Right lobe of liver (tissue), 6 donors: ENCODE measurements around the gene RAP1GAP. TPM values are rescaled to one million over a fixed set of nuclear protein-coding genes. Genes with fewer than 3 reads are reported as not detected.

ENCODE experiments used
- ATAC-seq, 4 donors: fragments of 200-7000 bp; cut with Tn5 transposase; one replicate each; pipeline ENCODE4 v1.9.1; 2020; ENCODE audit warnings: mild to moderate bottlenecking in 4 of 4, moderate library complexity in 4 of 4
- DNase-seq, 3 donors: peaks; one replicate each; pipeline ENCODE4 v3.0.0-alpha.2; 2020
- H3K27ac ChIP-seq, 3 donors: fragments of 200-600 bp; one replicate each; pipeline ENCODE4 v1.8.0; 2022
- H3K27me3 ChIP-seq, 2 donors: fragments of 200-600 bp; one replicate each; pipeline ENCODE4 v1.8.0; 2022
- H3K36me3 ChIP-seq, 4 donors: fragments of 200-600 bp; sonication (generic) in 1 of 4; one replicate each; pipeline versions ENCODE4 v1.5.1 to v1.8.0; 2017 to 2022; ENCODE audit warnings: control low read depth in 1 of 4
- H3K4me1 ChIP-seq, 4 donors: fragments of 200-600 bp; sonication (generic) in 1 of 4; one replicate each; pipeline versions ENCODE4 v1.5.1 to v1.8.0; 2017 to 2022; ENCODE audit warnings: control low read depth in 1 of 4
- H3K4me3 ChIP-seq, 3 donors: fragments of 200-600 bp; one replicate each; pipeline ENCODE4 v1.8.0; 2022
- H3K9me3 ChIP-seq, 4 donors: fragments of 200-600 bp; sonication (generic) in 1 of 4; one replicate each; pipeline versions ENCODE4 v1.5.1 to v1.8.0; 2017 to 2022; ENCODE audit warnings: control low read depth in 1 of 4
- CTCF ChIP-seq, 4 donors: fragments of 200-600 bp in 3 of 4; fragments of 450-650 bp in 1 of 4; IDR thresholded peaks; one replicate each; pipeline versions ENCODE4 v1.5.1 to v1.8.0; 2016 to 2022; ENCODE audit warnings: antibody characterized with exemption in 4 of 4, mild to moderate bottlenecking in 2 of 4
- POLR2A ChIP-seq: fragments of 450-650 bp; IDR thresholded peaks from one replicate; pipeline ENCODE4 v1.6.1; 2017; ENCODE audit warnings: antibody characterized with exemption, mild to moderate bottlenecking
- WGBS: methylation state at CpG from one replicate; pipeline ENCODE4 v1.1.6; 2018; ENCODE audit warnings: low coverage, low lambda C conversion rate; ENCODE audit not compliant: insufficient coverage; ENCODE audit errors: missing lambda C conversion rate; 5-methylcytosine and 5-hydroxymethylcytosine counted together
- intact Hi-C, 2 donors: fragments of 100-400 bp; cut with DNase I; formaldehyde crosslinking; loops; one replicate each; pipeline versions ENCODE4 v1.11.2 to v1.14.1; 2022
- total RNA-seq, 6 experiments: library from RNA; depleted of rRNA in 2 of 6; stranded (reverse); fragments of >200 nt in 2 of 6; fragmentation: NEBNext Ultra II Directional in 3 of 6; extraction: Animal tissue kit (Norgen Biotek cat#: 25700) in 3 of 6; gene quantifications; one replicate each; pipeline versions ENCODE4 v1.1.0 to v1.2.4, GENCODE V29; 2016 to 2023
- donor health status: DM: no; HTN: yes; CAD: no.
- donor health status: DM: no; HTN: no; CAD: no.
- donor health status: DM: no; HTN: no; CAD: no.
- donor health status: DM: no; HTN: yes; CAD: no.
- donor health status: DM: no; HTN: yes; CAD: no.

The RAP1GAP gene
- total RNA-seq, 6 experiments from 2014 or later: 8.0 to 38.1 (median 22.2) TPM

DNA sequence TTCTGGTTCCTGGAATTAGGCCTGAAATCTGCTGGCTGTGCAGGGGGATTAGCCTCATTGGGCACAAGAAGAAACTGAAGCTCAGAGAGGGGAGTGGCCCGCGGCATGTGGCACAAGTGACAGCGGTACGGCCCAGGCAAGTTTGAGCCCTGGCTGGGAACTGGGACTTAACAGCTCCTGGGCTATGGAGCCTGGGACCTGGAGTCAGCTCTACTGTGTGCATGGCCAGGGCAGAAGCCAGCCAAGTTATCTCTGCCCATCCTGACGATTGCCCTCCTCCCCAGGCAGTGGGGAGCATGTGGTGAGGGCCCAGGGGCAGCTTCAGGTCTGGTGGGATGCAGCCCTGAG is 98.7 kb downstream of the RAP1GAP start:
- WGBS: no CpG with 5 or more reads among the region's 5 CpGs
- Histone ChIP-seq H3K36me3 (no peaks in the 10 kb centered on the region), H3K27ac (peak overlapping the region in 1 of 3 donors; percentile 30), H3K4me3 (no peak overlapping the region), H3K27me3 (no peaks in the 10 kb centered on the region), H3K9me3 (no peaks in the 10 kb centered on the region), H3K4me1 (peaks cover 0 to 21% (median 10%) of the 10 kb centered on the region in 4 donors)
- DNase-seq (no peak), ATAC-seq (peak; percentile 1 to 33 (median 2))
- intact Hi-C loops: loop anchor here (5.0 to 10.0 kb wide), 2 partner anchors 56 to 58 kb away; no protein-coding TSS in a partner anchor
- TF ChIP-seq POLR2A (no peak), CTCF (IDR thresholded peaks at IDR 0.05) (no peak)

DNA sequence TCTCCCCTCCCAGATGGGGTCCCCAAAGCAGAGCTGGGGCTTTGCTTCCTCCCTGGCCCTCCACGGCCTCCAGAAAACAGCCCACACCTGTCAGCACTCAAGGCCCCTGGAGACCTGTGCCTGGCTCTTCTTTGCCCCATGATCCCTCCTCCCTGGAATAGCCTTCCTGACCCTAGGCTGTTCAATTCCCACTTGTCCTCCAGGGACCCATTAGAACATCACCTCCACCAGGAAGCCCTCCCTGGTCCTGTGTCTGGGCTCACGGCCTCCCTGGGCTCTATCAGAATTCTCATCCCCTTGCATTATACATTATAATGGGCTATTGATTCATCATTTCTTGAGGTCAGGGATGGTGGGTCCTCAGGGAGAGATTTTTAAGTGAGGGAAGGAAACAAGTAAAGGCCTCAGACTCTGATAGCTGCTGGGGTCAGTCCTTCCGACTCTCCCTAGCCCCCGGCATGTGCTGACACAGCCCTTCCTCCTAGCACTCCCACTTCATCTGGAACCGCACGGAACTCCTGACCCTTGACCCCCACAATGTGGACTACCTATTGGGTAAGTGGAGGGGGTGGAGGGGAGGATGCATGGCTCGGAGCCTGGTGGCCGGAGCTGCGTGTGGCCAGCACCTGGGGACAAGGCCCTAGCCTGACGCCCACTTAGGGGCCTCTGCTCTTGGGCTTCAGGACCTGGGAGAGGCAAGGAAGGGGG is 99.2 kb downstream of the RAP1GAP start:
- Histone ChIP-seq H3K4me1 (peaks cover 0 to 21% (median 10%) of the 10 kb centered on the region in 4 donors), H3K36me3 (peaks cover 0 to 4% (median 1%) of the 10 kb centered on the region in 4 donors), H3K27ac (peak overlapping the region in 1 of 3 donors; percentile 30), H3K9me3 (no peaks in the 10 kb centered on the region), H3K27me3 (no peaks in the 10 kb centered on the region), H3K4me3 (no peak overlapping the region)
- 45% methylated on average over 6 of the region's 10 CpGs for WGBS
- TF ChIP-seq CTCF (IDR thresholded peaks at IDR 0.05) (no peak), POLR2A (no peak)
- peak in 1 of 3 donors; percentile 81 for DNase-seq
- intact Hi-C loops: loop anchor here (5.0 to 10.0 kb wide), 2 partner anchors 55 to 58 kb away; no protein-coding TSS in a partner anchor
- ATAC-seq: peak; percentile 55 to 78 (median 68)

- Histone ChIP-seq H3K27me3 (no peaks in the 10 kb centered on the region), H3K9me3 (no peaks in the 10 kb centered on the region), H3K4me1 (peaks cover 0 to 21% (median 10%) of the 10 kb centered on the region in 4 donors), H3K36me3 (peaks cover 0 to 13% (median 3%) of the 10 kb centered on the region in 4 donors), H3K4me3 (no peak overlapping the region), H3K27ac (no peak overlapping the region)
- 79% methylated on average over 2 of the region's 10 CpGs for WGBS
- intact Hi-C loops: no loop called here
- ATAC-seq (no peak), DNase-seq (no peak)
- TF ChIP-seq POLR2A (no peak), CTCF (IDR thresholded peaks at IDR 0.05) (no peak)
These were observed 100.3 kb downstream of the RAP1GAP start for GRCh38 chr1:21568809-21569385.

GRCh38 chr1:21568006-21568746 is 101.0 kb downstream of the RAP1GAP start:
- peak in 2 of 4 donors; percentile 2 to 15 for ATAC-seq
- intact Hi-C loops: no loop called here
- peaks cover 0 to 13% (median 4%) of the 10 kb centered on the region in 4 donors for H3K36me3 ChIP-seq
- H3K4me3 ChIP-seq: no peak overlapping the region
- peaks cover 0 to 21% (median 10%) of the 10 kb centered on the region in 4 donors for H3K4me1 ChIP-seq
- no peaks in the 10 kb centered on the region for H3K27me3 ChIP-seq
- no peaks in the 10 kb centered on the region for H3K9me3 ChIP-seq
- no peak overlapping the region for H3K27ac ChIP-seq
- no peak for DNase-seq
- TF ChIP-seq CTCF (IDR thresholded peaks at IDR 0.05) (no peak), POLR2A (no peak)
- WGBS: 87% methylated on average over 8 of the region's 15 CpGs
